GM19043 (cell line): ENCODE data around the gene C1orf105.

Experiments used
- ATAC-seq: cut with Tn5 transposase; IDR thresholded peaks from one replicate; pipeline ENCODE4 v1.9.1; 2021; ENCODE audit warnings: low read depth; ENCODE audit not compliant: unreplicated experiment

C1orf105 gene

GRCh38 chr1:172395576-172395975 lies 24.9 kb upstream of the C1orf105 start:
- no peak for ATAC-seq

GRCh38 chr1:172397221-172397620 lies 23.3 kb upstream of the C1orf105 start:
- no peak for ATAC-seq

DNA sequence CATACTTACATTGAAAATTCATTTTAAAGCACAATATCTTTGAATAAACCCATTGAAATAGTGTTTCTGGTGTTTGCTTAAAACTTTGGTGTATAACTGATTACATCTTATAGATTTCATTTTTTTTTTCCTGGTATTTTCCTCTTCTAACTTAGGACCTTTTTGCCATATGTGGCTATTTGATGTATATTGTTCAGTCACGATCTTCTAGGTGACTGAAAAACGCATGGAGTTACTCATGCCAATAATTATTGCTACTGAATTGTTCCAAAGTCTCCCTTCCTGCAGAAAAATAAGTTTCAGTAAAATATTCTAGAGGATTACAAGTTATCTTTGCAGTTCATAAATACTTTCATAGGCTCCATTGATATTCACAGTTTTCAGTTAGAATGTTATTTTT lies 22.9 kb upstream of the C1orf105 start:
- ATAC-seq, result no peak

DNA sequence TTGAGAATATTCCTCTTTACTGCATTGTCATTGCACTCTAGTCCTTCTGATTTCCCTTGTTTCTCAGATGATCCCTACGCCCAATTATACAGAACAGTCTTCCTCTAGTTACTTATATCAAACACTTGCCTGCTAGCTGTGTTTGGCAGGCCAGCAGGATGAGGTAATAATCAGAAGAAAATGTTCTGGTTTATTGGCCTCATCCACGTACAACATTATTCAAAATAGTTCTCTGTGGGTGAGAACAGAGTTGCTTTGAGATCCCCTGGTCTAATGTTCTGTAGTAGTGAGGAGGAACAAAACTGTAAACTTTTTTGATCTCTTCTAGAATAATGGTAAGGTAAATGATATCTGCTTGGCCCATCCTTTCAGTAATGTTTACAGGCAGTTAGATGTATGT lies 22.3 kb upstream of the C1orf105 start:
- ATAC-seq, result no peak

GRCh38 chr1:172398970-172399755 lies 21.3 kb upstream of the C1orf105 start:
- no peak for ATAC-seq

GRCh38 chr1:172399756-172400721 lies 20.4 kb upstream of the C1orf105 start:
- ATAC-seq, result no peak

DNA sequence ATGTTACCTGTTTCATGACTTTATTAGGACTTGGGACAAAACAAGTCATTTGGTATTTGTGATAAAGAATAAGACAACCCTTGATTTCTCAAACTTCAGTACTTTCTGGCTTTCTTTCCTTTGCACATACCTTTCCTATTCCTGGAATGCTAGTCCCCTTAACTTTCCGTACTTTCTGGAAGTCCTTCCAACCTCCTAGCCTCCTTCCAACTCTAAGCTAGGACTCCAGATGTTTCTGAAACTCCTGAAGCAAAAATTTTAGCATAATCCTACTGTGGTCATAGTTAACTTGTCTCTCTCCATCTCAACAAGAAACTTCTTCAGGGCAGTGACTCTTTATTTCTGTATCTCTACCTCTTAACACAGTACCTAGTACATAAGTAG lies 19.8 kb upstream of the C1orf105 start:
- no peak for ATAC-seq

- no peak for ATAC-seq
Measured at GRCh38 chr1:172401477-172401876, 19.0 kb upstream of the C1orf105 start.

GRCh38 chr1:172401892-172402291 lies 18.6 kb upstream of the C1orf105 start:
- no peak for ATAC-seq

DNA sequence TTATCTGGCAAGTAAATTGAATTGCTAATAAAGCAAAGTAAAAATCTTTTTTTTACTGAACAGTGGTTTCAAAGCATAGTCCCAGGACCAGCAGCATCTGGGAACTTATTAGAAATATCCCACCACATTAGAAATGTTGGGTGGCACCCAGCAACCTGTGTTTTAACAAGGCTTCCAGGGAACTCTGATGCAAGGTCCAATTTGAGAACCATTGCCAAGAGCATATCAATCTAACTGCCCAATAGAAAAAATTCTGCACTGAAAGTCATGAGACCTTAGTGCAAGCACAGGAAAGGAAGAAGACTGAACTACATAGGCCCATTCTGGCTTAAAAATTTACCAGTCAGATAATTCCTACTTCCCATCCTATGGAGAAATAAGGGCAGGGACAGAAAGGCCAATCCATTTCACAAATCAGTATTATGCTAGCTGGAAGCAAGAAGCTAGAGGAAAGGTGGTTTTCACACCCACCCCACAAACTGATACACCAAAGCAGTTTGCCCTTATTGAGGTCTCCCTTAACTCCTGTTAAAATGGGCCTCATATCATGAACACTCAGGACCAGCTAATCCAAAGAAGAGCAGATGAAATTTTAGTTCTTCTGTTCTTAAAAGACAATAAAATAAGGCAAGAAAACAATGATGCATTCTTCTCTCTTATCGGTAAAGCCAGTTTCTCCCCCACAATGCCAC lies 17.5 kb upstream of the C1orf105 start:
- ATAC-seq, result no peak

GRCh38 chr1:172404121-172404520 lies 16.4 kb upstream of the C1orf105 start:
- no peak for ATAC-seq

GRCh38 chr1:172405912-172406311 lies 14.6 kb upstream of the C1orf105 start:
- ATAC-seq, result no peak

DNA sequence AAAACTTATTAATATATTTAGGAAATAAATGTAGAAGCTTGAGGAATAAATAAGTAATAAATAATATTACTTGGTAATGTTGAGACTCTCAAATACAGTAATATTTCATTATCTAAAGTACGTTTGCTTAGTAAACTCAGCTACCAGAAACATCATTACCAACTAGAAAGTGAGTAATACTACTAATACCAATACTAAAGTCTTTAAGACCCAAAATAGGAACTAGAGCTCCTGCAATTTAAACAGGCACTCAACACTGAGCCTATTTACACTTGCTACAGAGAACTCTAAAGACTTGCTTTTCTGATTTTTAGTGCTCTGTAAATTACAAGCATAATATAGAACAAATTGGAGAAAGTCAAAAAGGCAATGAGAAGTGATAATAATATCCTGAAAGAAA lies 13.5 kb upstream of the C1orf105 start:
- no peak for ATAC-seq

DNA sequence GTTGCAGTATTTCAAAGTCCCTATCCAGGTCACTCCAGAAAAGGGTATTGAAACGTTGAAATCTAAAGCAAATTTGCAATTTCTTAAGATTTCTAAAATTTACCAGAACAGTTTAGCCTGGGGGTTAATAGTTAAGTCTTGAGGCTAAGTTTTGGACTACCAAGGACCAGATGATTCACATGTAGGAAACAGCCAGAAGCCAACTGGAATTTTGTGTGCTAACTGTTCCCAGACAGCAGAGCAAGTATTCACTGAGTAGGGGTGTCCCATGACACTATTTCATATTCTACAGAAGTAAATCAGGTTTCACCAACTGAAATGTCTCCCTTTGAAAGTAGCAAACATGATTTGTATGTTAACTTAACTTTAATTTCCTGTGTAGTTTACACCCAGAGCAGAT lies 11.5 kb upstream of the C1orf105 start:
- ATAC-seq, result no peak

GRCh38 chr1:172410027-172410426 lies 10.5 kb upstream of the C1orf105 start:
- ATAC-seq, result no peak

DNA sequence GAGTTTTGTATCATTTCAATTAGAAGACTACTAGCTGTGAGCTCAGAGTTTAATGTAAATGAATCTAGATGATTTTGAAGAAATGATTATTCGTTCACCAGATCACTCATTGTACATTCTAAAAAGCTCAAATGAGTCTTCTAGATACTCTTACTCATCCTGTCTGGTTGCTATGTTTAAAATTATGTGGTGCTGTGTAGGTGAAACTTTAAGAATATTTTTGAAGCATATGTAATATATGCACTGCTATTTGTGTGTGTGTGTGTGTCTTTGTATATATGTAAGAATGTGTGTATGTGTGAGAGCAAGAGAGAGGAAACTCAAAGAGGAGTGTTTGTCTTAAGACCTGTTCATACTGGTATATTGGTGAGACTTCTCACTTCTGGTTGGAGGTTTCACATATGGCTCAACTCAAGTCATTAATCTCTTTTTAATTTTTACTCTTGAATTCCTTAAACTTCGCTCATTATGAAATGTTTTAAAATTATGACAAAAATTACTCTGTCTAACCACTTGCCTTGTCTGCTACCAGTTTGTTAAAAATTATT lies 8.6 kb upstream of the C1orf105 start:
- no peak for ATAC-seq

DNA sequence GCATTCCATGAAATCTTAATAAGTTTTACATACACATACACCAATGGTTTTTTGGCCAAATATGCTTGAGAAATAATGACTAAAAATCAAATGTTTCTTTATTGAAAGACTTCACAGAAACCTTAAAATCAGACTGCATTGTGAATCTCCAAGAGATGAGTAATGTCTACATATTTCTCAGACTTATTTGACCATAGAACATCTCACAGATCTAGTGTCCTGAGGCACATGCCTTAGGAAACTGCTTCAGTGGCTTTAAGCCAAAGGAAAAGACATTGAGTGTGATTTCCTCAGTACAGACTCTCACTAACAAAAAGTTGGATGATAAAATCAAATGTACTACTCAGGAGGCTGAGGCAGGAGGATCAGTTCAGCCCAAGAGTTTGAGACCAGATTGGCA lies 6.2 kb upstream of the C1orf105 start:
- ATAC-seq, result no peak

- no peak for ATAC-seq
Measured at GRCh38 chr1:172416496-172417035, 3.9 kb upstream of the C1orf105 start.

DNA sequence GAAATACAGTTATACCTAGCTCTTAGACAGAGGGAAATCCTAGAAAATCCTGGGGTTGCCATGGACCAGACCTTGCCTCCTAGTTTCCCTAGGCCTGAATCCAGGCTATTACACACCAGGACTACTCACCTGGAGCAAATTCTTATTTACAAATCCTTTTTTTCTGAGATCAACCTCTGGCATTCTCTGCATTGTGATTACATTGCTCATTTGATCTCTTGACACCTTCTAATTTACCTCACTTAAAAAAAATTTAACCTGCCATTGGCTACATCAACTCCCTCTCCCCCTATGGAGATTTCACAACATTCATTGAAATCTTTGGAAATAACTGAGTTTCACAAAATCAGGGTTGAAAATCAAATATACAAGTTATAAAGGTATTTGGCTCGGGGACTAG lies 2.9 kb upstream of the C1orf105 start:
- ATAC-seq, result no peak

- ATAC-seq, result no peak
Measured at GRCh38 chr1:172421974-172422604, 1.6 kb downstream of the C1orf105 start.
